Neuronal stem cell (in vitro differentiated cells): ENCODE measurements around the gene FAM53C.

Experiments used
- DNase-seq: peaks from one replicate; pipeline ENCODE4 v3.0.0-alpha.2; 2013; ENCODE audit warnings: low spot score
- H2AFZ ChIP-seq: one replicate; pipeline ENCODE4 v1.6.1; 2013; ENCODE audit warnings: mild to moderate bottlenecking, low read length, inconsistent platforms
- H2AK5ac ChIP-seq: 2 replicates; pipeline ENCODE4 v1.6.1; 2013; ENCODE audit warnings: low read depth, mild to moderate bottlenecking, inconsistent platforms, low read length, moderate library complexity, mixed read lengths
- H2BK120ac ChIP-seq: 2 replicates; pipeline ENCODE4 v1.6.1; 2013; ENCODE audit warnings: low read depth, mild to moderate bottlenecking, inconsistent platforms, low read length, moderate library complexity, mixed read lengths
- H2BK12ac ChIP-seq: one replicate; pipeline ENCODE4 v1.6.1; 2013; ENCODE audit warnings: low read length, inconsistent platforms
- H2BK15ac ChIP-seq: 2 replicates; pipeline ENCODE4 v1.6.1; 2013; ENCODE audit warnings: mild to moderate bottlenecking, low read length, inconsistent platforms, mixed read lengths
- H2BK5ac ChIP-seq: one replicate; pipeline ENCODE4 v1.6.1; 2013; ENCODE audit warnings: inconsistent platforms, mild to moderate bottlenecking, low read length, moderate library complexity
- H3K14ac ChIP-seq: one replicate; pipeline ENCODE4 v1.6.1; 2013; ENCODE audit warnings: low read length, inconsistent platforms
- H3K18ac ChIP-seq: 2 replicates; pipeline ENCODE4 v1.6.1; 2013; ENCODE audit warnings: low read length, inconsistent platforms
- H3K23ac ChIP-seq: 2 replicates; pipeline ENCODE4 v1.6.1; 2013; ENCODE audit warnings: low read depth, mild to moderate bottlenecking, mixed read lengths, low read length, inconsistent platforms; ENCODE audit not compliant: poor library complexity
- H3K27ac ChIP-seq: replicated peaks from 3 replicates; pipeline ENCODE4 v1.5.1; 2013; ENCODE audit warnings: low read length, inconsistent platforms
- H3K27me3 ChIP-seq, 3 experiments: 2 replicates each; pipeline ENCODE4 v1.6.1; 2013; ENCODE audit warnings: low read length in 3 of 3, mild to moderate bottlenecking in 2 of 3, inconsistent platforms in 1 of 3, low read depth in 1 of 3, mixed read lengths in 1 of 3, moderate library complexity in 1 of 3; ENCODE audit not compliant: control insufficient read depth in 3 of 3, insufficient read depth in 3 of 3
- H3K36me3 ChIP-seq, 2 donors: replicated peaks in 1 of 2; 2 replicates each; pipeline ENCODE4 v1.6.1; 2013; ENCODE audit warnings: low read length in 2 of 2; ENCODE audit not compliant: control insufficient read depth in 2 of 2, insufficient read depth in 2 of 2
- H3K4ac ChIP-seq: 2 replicates; pipeline ENCODE4 v1.6.1; 2013; ENCODE audit warnings: inconsistent platforms, mild to moderate bottlenecking, low read length, moderate library complexity
- H3K4me1 ChIP-seq, 2 donors: 1 replicate in 1 of 2; 2 replicates in 1 of 2; pipeline ENCODE4 v1.6.1; 2013; ENCODE audit warnings: low read length in 2 of 2, low read depth in 1 of 2; ENCODE audit not compliant: control insufficient read depth in 2 of 2, insufficient read depth in 1 of 2
- H3K4me2 ChIP-seq: one replicate; pipeline ENCODE4 v1.6.1; 2013; ENCODE audit warnings: mild to moderate bottlenecking, low read length, inconsistent platforms; ENCODE audit not compliant: insufficient read depth, poor library complexity, severe bottlenecking
- H3K4me3 ChIP-seq, 2 donors: 2 replicates each; pipeline ENCODE4 v1.5.1; 2013; ENCODE audit warnings: low read length in 2 of 2, mild to moderate bottlenecking in 2 of 2, inconsistent platforms in 1 of 2, moderate library complexity in 1 of 2
- H3K79me1 ChIP-seq: one replicate; pipeline ENCODE4 v1.6.1; 2013; ENCODE audit warnings: low read depth, mild to moderate bottlenecking, inconsistent platforms, low read length, moderate library complexity
- H3K9ac ChIP-seq: one replicate; pipeline ENCODE4 v1.6.1; 2013; ENCODE audit warnings: mild to moderate bottlenecking, low read depth, low read length, inconsistent platforms; ENCODE audit not compliant: poor library complexity
- H3K9me3 ChIP-seq, 2 donors: replicated peaks in 1 of 2; 2 replicates each; pipeline versions ENCODE3 to v1.6.1; 2013; ENCODE audit warnings: low read length in 2 of 2, mild to moderate bottlenecking in 2 of 2, inconsistent platforms in 1 of 2, low read depth in 1 of 2, mixed read lengths in 1 of 2, moderate library complexity in 1 of 2; ENCODE audit not compliant: control insufficient read depth in 2 of 2, insufficient read depth in 1 of 2
- H4K8ac ChIP-seq: one replicate; pipeline ENCODE4 v1.6.1; 2013; ENCODE audit warnings: low read depth, mild to moderate bottlenecking, inconsistent platforms, low read length, moderate library complexity
- H4K91ac ChIP-seq: one replicate; pipeline ENCODE4 v1.6.1; 2013; ENCODE audit warnings: low read length, low read depth, mild to moderate bottlenecking, inconsistent platforms; ENCODE audit not compliant: poor library complexity
- WGBS, 2 donors: extraction: QIAGEN DNeasy Blood & Tissue Kit; methylation state at CpG; one replicate each; pipeline ENCODE4 v1.1.7; 2013; ENCODE audit warnings: missing lambda C conversion rate in 2 of 2, mixed read lengths in 1 of 2; ENCODE audit not compliant: insufficient read length in 2 of 2, insufficient replicate concordance in 1 of 2; ENCODE audit errors: extremely low coverage in 2 of 2; 5-methylcytosine and 5-hydroxymethylcytosine counted together

The FAM53C gene

GRCh38 chr5:138369706-138370105 lies 31.6 kb downstream of the FAM53C start:
- H3K23ac ChIP-seq: no peak overlapping the region
- peaks cover 2% of the 10 kb centered on the region for H3K79me1 ChIP-seq
- H3K27me3 ChIP-seq: no peaks in the 10 kb centered on the region
- no peak overlapping the region for H4K91ac ChIP-seq
- H3K4me3 ChIP-seq: no peak overlapping the region
- no peak overlapping the region for H2AK5ac ChIP-seq
- no peak overlapping the region for H3K18ac ChIP-seq
- H2BK15ac ChIP-seq: no peak overlapping the region
- H3K14ac ChIP-seq: no peak overlapping the region
- no peak overlapping the region for H3K4me2 ChIP-seq
- no peak for DNase-seq
- no peak overlapping the region for H2BK12ac ChIP-seq
- no peak overlapping the region for H2AFZ ChIP-seq
- H3K9ac ChIP-seq: no peak overlapping the region
- H3K4ac ChIP-seq: no peak overlapping the region
- WGBS, 2 donors: no CpG with 5 or more reads among the region's 2 CpGs
- H4K8ac ChIP-seq: no peak overlapping the region
- H3K4me1 ChIP-seq: peaks cover 0 to 1% of the 10 kb centered on the region in 2 donors
- no peaks in the 10 kb centered on the region for H3K9me3 ChIP-seq
- no peak overlapping the region for H2BK120ac ChIP-seq
- H3K36me3 ChIP-seq: peaks cover 2 to 31% of the 10 kb centered on the region in 2 donors
- H2BK5ac ChIP-seq: no peak overlapping the region
- H3K27ac ChIP-seq: no peak overlapping the region

GRCh38 chr5:138370537-138370936 lies 32.5 kb downstream of the FAM53C start:
- no peak overlapping the region for H2BK120ac ChIP-seq
- no peak overlapping the region for H3K27ac ChIP-seq

GRCh38 chr5:138371454-138371853 lies 33.4 kb downstream of the FAM53C start:
- no CpG with 5 or more reads among the region's 2 CpGs for WGBS, 2 donors
- Histone ChIP-seq H3K9me3 (no peaks in the 10 kb centered on the region), H2BK5ac (no peak overlapping the region), H4K8ac (no peak overlapping the region), H4K91ac (no peak overlapping the region), H2AK5ac (no peak overlapping the region), H2BK120ac (no peak overlapping the region), H2BK15ac (no peak overlapping the region), H3K36me3 (peaks cover 5 to 43% of the 10 kb centered on the region in 2 donors), H3K9ac (no peak overlapping the region), H3K4ac (no peak overlapping the region), H2AFZ (no peak overlapping the region), H3K23ac (no peak overlapping the region), H3K4me1 (peaks cover 0 to 1% of the 10 kb centered on the region in 2 donors), H3K79me1 (peaks cover 2% of the 10 kb centered on the region), H2BK12ac (no peak overlapping the region), H3K27ac (no peak overlapping the region), H3K4me3 (no peak overlapping the region), H3K4me2 (no peak overlapping the region), H3K14ac (no peak overlapping the region), H3K27me3 (no peaks in the 10 kb centered on the region), H3K18ac (no peak overlapping the region)
- DNase-seq: no peak

More at GRCh38 chr5:138370537-138370936, 32.5 kb downstream of the FAM53C start:
- Histone ChIP-seq H3K14ac (no peak overlapping the region), H2BK12ac (no peak overlapping the region), H4K8ac (no peak overlapping the region), H2AK5ac (no peak overlapping the region), H2AFZ (no peak overlapping the region), H3K9me3 (no peaks in the 10 kb centered on the region), H3K4me3 (no peak overlapping the region), H2BK5ac (no peak overlapping the region), H3K36me3 (peaks cover 2 to 36% of the 10 kb centered on the region in 2 donors), H3K4me2 (no peak overlapping the region), H3K4ac (no peak overlapping the region), H3K23ac (no peak overlapping the region), H4K91ac (no peak overlapping the region), H3K79me1 (peaks cover 2% of the 10 kb centered on the region), H2BK15ac (no peak overlapping the region), H3K4me1 (peaks cover 0 to 1% of the 10 kb centered on the region in 2 donors), H3K9ac (no peak overlapping the region), H3K27me3 (no peaks in the 10 kb centered on the region), H3K18ac (no peak overlapping the region)
- no CpG with 5 or more reads among the region's 3 CpGs for WGBS, 2 donors
- no peak for DNase-seq

- Histone ChIP-seq H2AK5ac (no peak overlapping the region), H4K8ac (no peak overlapping the region), H3K27me3 (no peaks in the 10 kb centered on the region), H3K4ac (no peak overlapping the region), H3K4me2 (no peak overlapping the region), H2BK5ac (no peak overlapping the region), H3K23ac (no peak overlapping the region), H3K18ac (no peak overlapping the region), H3K36me3 (peaks cover 5 to 51% of the 10 kb centered on the region in 2 donors), H2BK12ac (no peak overlapping the region), H3K9me3 (no peaks in the 10 kb centered on the region), H3K27ac (no peak overlapping the region), H2BK15ac (no peak overlapping the region), H3K4me3 (no peak overlapping the region), H2AFZ (no peak overlapping the region), H3K14ac (no peak overlapping the region), H3K9ac (no peak overlapping the region), H4K91ac (no peak overlapping the region), H3K4me1 (peaks cover 0 to 1% of the 10 kb centered on the region in 2 donors), H2BK120ac (no peak overlapping the region), H3K79me1 (peaks cover 2% of the 10 kb centered on the region)
- no peak for DNase-seq
- no CpG with 5 or more reads among the region's 1 CpG for WGBS, 2 donors
Observed at GRCh38 chr5:138372225-138372624, 34.2 kb downstream of the FAM53C start.
